Measurements from ENCODE around the gene CEP44.

GRCh38 chr4:174349156-174349555 lies 65.4 kb downstream of the CEP44 start:
- TF ChIP-seq CTCF (IDR thresholded peaks at IDR 0.05 in 4 of 5, conservative IDR thresholded peaks at IDR 0.05 in 1 of 5) (no peak), POLR2A (IDR thresholded peaks at IDR 0.05) (no peak)
